H1 (cell line): ENCODE data around the gene HARS2. TPM values are rescaled to one million over a fixed set of nuclear protein-coding genes. Genes with fewer than 3 reads are reported as not detected.
A peak's percentile ranks its signal among the peaks of the same experiment; 100 is the strongest.

Experiments used
- CTCF ChIA-PET: fragments of 300-600 bp; sonication (Branson Sonifier 250); formaldehyde crosslinking; loops from one replicate; lab custom pipeline; 2021; ENCODE audit not compliant: partially characterized antibody; lab: Charles Lee
- POLR2A ChIA-PET: fragments of 300-600 bp; sonication (Branson Sonifier 250); formaldehyde crosslinking; loops from one replicate; lab custom pipeline; 2021; ENCODE audit warnings: inconsistent platforms; ENCODE audit not compliant: partially characterized antibody; lab: Charles Lee
- DNase-seq, 2 experiments: peaks; one replicate each; pipeline versions ENCODE4 v3.0.0 to v3.0.0-alpha.2; 2010 to 2022; ENCODE audit warnings: low spot score in 2 of 2, low read depth in 1 of 2, mixed read lengths in 1 of 2
- FAIRE-seq: peaks from 2 replicates; lab custom pipeline; 2011; peaks lifted over from hg19 to GRCh38; lab: Jason Lieb, UNC
- H2AFZ ChIP-seq: 2 replicates; pipeline ENCODE4 v1.8.1; 2012; ENCODE audit warnings: low read length, inconsistent platforms
- H2AK5ac ChIP-seq: 2 replicates; pipeline ENCODE4 v1.6.1; 2013; ENCODE audit warnings: low read depth, low read length
- H2BK120ac ChIP-seq: replicated peaks from 2 replicates; pipeline ENCODE3; 2013; ENCODE audit warnings: low read depth, low read length, inconsistent platforms
- H2BK12ac ChIP-seq: 2 replicates; pipeline ENCODE4 v1.6.1; 2013; ENCODE audit warnings: low read depth, low read length
- H2BK15ac ChIP-seq: 2 replicates; pipeline ENCODE4 v1.6.1; 2013; ENCODE audit warnings: low read length
- H2BK20ac ChIP-seq: 2 replicates; pipeline ENCODE4 v1.6.1; 2013; ENCODE audit warnings: low read length
- H2BK5ac ChIP-seq: 2 replicates; pipeline ENCODE4 v1.6.1; 2013; ENCODE audit warnings: low read depth, low read length
- H3K14ac ChIP-seq: 2 replicates; pipeline ENCODE4 v1.6.1; 2013; ENCODE audit warnings: inconsistent platforms; ENCODE audit not compliant: insufficient read length
- H3K18ac ChIP-seq: 2 replicates; pipeline ENCODE4 v1.6.1; 2013; ENCODE audit warnings: low read length; ENCODE audit errors: extremely low read depth
- H3K23ac ChIP-seq: 2 replicates; pipeline ENCODE4 v1.6.1; 2013; ENCODE audit warnings: inconsistent platforms; ENCODE audit not compliant: insufficient read length
- H3K23me2 ChIP-seq: 2 replicates; pipeline ENCODE4 v1.6.1; 2013; ENCODE audit warnings: low read depth, low read length
- H3K27ac ChIP-seq: 2 replicates; pipeline ENCODE4 v1.6.1; 2011; ENCODE audit warnings: low read depth, low read length, inconsistent platforms
- H3K27me3 ChIP-seq, 4 experiments: replicated peaks in 1 of 4; 1 replicate in 1 of 4; 2 replicates in 3 of 4; pipeline versions ENCODE4 v1.6.1 to v1.8.1; 2011 to 2013; ENCODE audit warnings: low read length in 3 of 4, mild to moderate bottlenecking in 3 of 4, inconsistent platforms in 2 of 4, mixed read lengths in 2 of 4, moderate library complexity in 1 of 4; ENCODE audit not compliant: control insufficient read depth in 3 of 4, insufficient read depth in 3 of 4; ENCODE audit errors: extremely low read depth in 1 of 4
- H3K36me3 ChIP-seq, 4 experiments: 2 replicates each; pipeline versions ENCODE4 v1.6.1 to v1.8.1; 2011 to 2013; ENCODE audit warnings: mild to moderate bottlenecking in 4 of 4, low read length in 3 of 4, moderate library complexity in 2 of 4, control low read depth in 1 of 4, inconsistent platforms in 1 of 4; ENCODE audit not compliant: insufficient read depth in 4 of 4, control insufficient read depth in 2 of 4
- H3K4ac ChIP-seq: replicated peaks from 2 replicates; pipeline ENCODE3; 2013; ENCODE audit warnings: low read length, low read depth, mixed read lengths, inconsistent platforms; ENCODE audit not compliant: insufficient read length
- H3K4me1 ChIP-seq, 4 experiments: replicated peaks in 1 of 4; 1 replicate in 1 of 4; 2 replicates in 3 of 4; pipeline versions ENCODE4 v1.6.1 to v1.8.1; 2011 to 2013; ENCODE audit warnings: low read length in 3 of 4, inconsistent platforms in 2 of 4, mixed read lengths in 1 of 4; ENCODE audit not compliant: insufficient read depth in 4 of 4, control insufficient read depth in 3 of 4
- H3K4me2 ChIP-seq, 2 experiments: 2 replicates each; pipeline versions ENCODE4 v1.6.1 to v1.8.1; 2011 to 2013; ENCODE audit warnings: low read depth in 2 of 2, low read length in 2 of 2, control low read depth in 1 of 2, inconsistent platforms in 1 of 2, mild to moderate bottlenecking in 1 of 2; ENCODE audit not compliant: insufficient read depth in 1 of 2
- H3K4me3 ChIP-seq, 4 experiments: fragments of 200-600, 300-600 bp in 1 of 4; sonication (generic), shearing (Covaris generic), sonication (Bioruptor Twin) in 1 of 4; 2 replicates each; pipeline versions ENCODE4 v1.5.1 to v1.8.1; 2011 to 2016; ENCODE audit warnings: low read length in 4 of 4, low read depth in 3 of 4, control low read depth in 2 of 4, inconsistent platforms in 2 of 4, mild to moderate bottlenecking in 2 of 4, mixed read lengths in 1 of 4, moderate library complexity in 1 of 4; ENCODE audit not compliant: insufficient read depth in 2 of 4; ENCODE audit errors: extremely low read depth in 1 of 4
- H3K56ac ChIP-seq: replicated peaks from 2 replicates; pipeline ENCODE3; 2013; ENCODE audit warnings: low read depth, mild to moderate bottlenecking, mixed read lengths, low read length, inconsistent platforms; ENCODE audit not compliant: insufficient read length
- H3K79me1 ChIP-seq: 2 replicates; pipeline ENCODE4 v1.6.1; 2013; ENCODE audit warnings: low read depth, low read length, control low read depth
- H3K79me2 ChIP-seq, 2 experiments: 2 replicates each; pipeline versions ENCODE4 v1.6.1 to v1.8.1; 2012 to 2013; ENCODE audit warnings: low read length in 2 of 2, mild to moderate bottlenecking in 2 of 2, inconsistent platforms in 1 of 2; ENCODE audit not compliant: insufficient read depth in 2 of 2, control insufficient read depth in 1 of 2
- H3K9ac ChIP-seq, 4 experiments: replicated peaks in 1 of 4; 1 replicate in 1 of 4; 2 replicates in 3 of 4; pipeline versions ENCODE4 v1.6.1 to v1.8.1; 2011 to 2013; ENCODE audit warnings: low read depth in 3 of 4, low read length in 3 of 4, control low read depth in 2 of 4, mild to moderate bottlenecking in 2 of 4, moderate library complexity in 2 of 4, inconsistent platforms in 1 of 4; ENCODE audit errors: extremely low read depth in 1 of 4
- H3K9me3 ChIP-seq, 2 experiments: 2 replicates each; pipeline versions ENCODE4 v1.6.1 to v1.8.1; 2012 to 2013; ENCODE audit warnings: mild to moderate bottlenecking in 2 of 2, moderate library complexity in 2 of 2, control low read depth in 1 of 2, inconsistent platforms in 1 of 2, low read depth in 1 of 2, low read length in 1 of 2, mixed read lengths in 1 of 2; ENCODE audit not compliant: insufficient read depth in 2 of 2
- H4K20me1 ChIP-seq, 2 experiments: replicated peaks in 1 of 2; 2 replicates each; pipeline versions ENCODE3 to v1.8.1; 2011 to 2013; ENCODE audit warnings: inconsistent platforms in 2 of 2, low read length in 2 of 2, mild to moderate bottlenecking in 1 of 2; ENCODE audit not compliant: insufficient read depth in 2 of 2, control insufficient read depth in 1 of 2
- H4K5ac ChIP-seq: 2 replicates; pipeline ENCODE4 v1.6.1; 2013; ENCODE audit warnings: low read length, low read depth, mixed read lengths, inconsistent platforms; ENCODE audit not compliant: insufficient read length
- H4K8ac ChIP-seq: 2 replicates; pipeline ENCODE4 v1.8.0; 2013; ENCODE audit warnings: mild to moderate bottlenecking, moderate library complexity, low read length, inconsistent platforms; ENCODE audit not compliant: insufficient read depth; ENCODE audit errors: extremely low read depth
- H4K91ac ChIP-seq: replicated peaks from 2 replicates; pipeline ENCODE3; 2013; ENCODE audit warnings: low read length, mixed read lengths, inconsistent platforms; ENCODE audit not compliant: insufficient read length
- EGR1 ChIP-seq: IDR thresholded peaks from 2 replicates; pipeline ENCODE4 v1.6.1; 2011; ENCODE audit warnings: low read depth, low read length, borderline replicate concordance
- FOSL1 ChIP-seq: IDR thresholded peaks from 2 replicates; pipeline ENCODE4 v1.6.1; 2011; ENCODE audit warnings: mild to moderate bottlenecking, low read depth, low read length, moderate library complexity; ENCODE audit not compliant: insufficient read depth
- HDAC2 ChIP-seq, 2 experiments: fragments of 300-600 bp in 1 of 2; sonication (generic) in 1 of 2; IDR thresholded peaks; 2 replicates each; pipeline ENCODE4 v1.6.1; 2011 to 2012; ENCODE audit warnings: low read depth in 2 of 2, low read length in 2 of 2, mild to moderate bottlenecking in 2 of 2, moderate library complexity in 2 of 2, borderline replicate concordance in 1 of 2, inconsistent platforms in 1 of 2
- HDAC6 ChIP-seq: IDR thresholded peaks from one replicate; pipeline ENCODE4 v1.7.1; 2012; ENCODE audit warnings: low read depth, mild to moderate bottlenecking, inconsistent platforms, low read length, moderate library complexity
- JUND ChIP-seq: IDR thresholded peaks from 2 replicates; pipeline ENCODE4 v1.6.1; 2011; ENCODE audit warnings: mild to moderate bottlenecking, improper control_type of control experiment, low read length
- TCF12 ChIP-seq: IDR thresholded peaks from 2 replicates; pipeline ENCODE4 v1.6.1; 2011; ENCODE audit warnings: low read depth, mild to moderate bottlenecking, low read length
- ZNF274 ChIP-seq: IDR thresholded peaks from 2 replicates; pipeline ENCODE4 v1.7.0; 2012; ENCODE audit warnings: low read length, borderline replicate concordance; ENCODE audit errors: extremely low read depth
- WGBS, 2 experiments: shearing (Covaris generic) in 1 of 2; methylation state at CpG; one replicate each; pipeline versions ENCODE4 v1.1.6 to v1.1.7; 2013 to 2015; ENCODE audit warnings: low lambda C conversion rate in 2 of 2, mixed read lengths in 2 of 2, inconsistent platforms in 1 of 2, low coverage in 1 of 2, missing lambda C conversion rate in 1 of 2; ENCODE audit not compliant: insufficient replicate concordance in 2 of 2, insufficient coverage in 1 of 2, insufficient read length in 1 of 2; ENCODE audit errors: extremely low coverage in 1 of 2, missing lambda C conversion rate in 1 of 2; 5-methylcytosine and 5-hydroxymethylcytosine counted together
- polyA plus RNA-seq, 7 experiments: library from polyadenylated mRNA; depleted of rRNA in 3 of 7; stranded (reverse) in 5 of 7; unstranded in 2 of 7; fragments of >200 nt in 5 of 7; fragments of 200-250 nt in 2 of 7; gene quantifications; 1 replicate in 5 of 7; 2 replicates in 1 of 7; 4 replicates in 1 of 7; pipeline versions ENCODE4 v1.2.1 to v1.2.3, GENCODE V29; 2011 to 2013; ENCODE audit warnings: missing spikeins in 2 of 7, mixed read lengths in 2 of 7
- total RNA-seq: library from RNA; stranded (reverse); fragmentation: NEBNext Ultra II Directional; extraction: Animal tissue kit (Norgen Biotek cat#: 25700); gene quantifications from 2 replicates; pipeline ENCODE4 v1.2.1, GENCODE V29; 2021
- TF ChIP-seq, protein P1 (sequence below): IDR thresholded peaks from 2 replicates; pipeline ENCODE4 v1.6.1; 2011; ENCODE audit warnings: low read depth, mild to moderate bottlenecking, low read length; ENCODE audit not compliant: insufficient read depth

The HARS2 gene
- total and polyA plus RNA-seq, 2 of the 8 experiments (the other 6 are each of a cell fraction or from before 2014, with no cell fraction given) = 16.1 to 23.1 TPM

GRCh38 chr5:140710899-140711552, 19.8 kb downstream of the HARS2 start:
- WGBS, 2 experiments = 12% methylated on average over 27 of the region's 27 CpGs; no CpG with 5 or more reads in 1 of the 2 experiments
- Histone ChIP-seq H3K79me1 (no peaks in the 10 kb centered on the region), H2AK5ac (no peak overlapping the region), H2BK12ac (peak overlapping the region; percentile 40; the same call in 1 of the 2 replicates), H3K27ac (no peak overlapping the region), H3K9ac (peak overlapping the region in 2 of 4 experiments; percentile 1 to 28; a peak in 2 of 7 replicates), H4K20me1 (no peaks in the 10 kb centered on the region), H2AFZ (peak overlapping the region; percentile 98), H4K5ac (no peak overlapping the region), H3K9me3 (no peaks in the 10 kb centered on the region), H2BK5ac (no peak overlapping the region), H3K4me2 (peak overlapping the region; percentile 67 to 83), H4K91ac (no peak overlapping the region), H3K23me2 (peaks cover 5% of the 10 kb centered on the region; the same call in 1 of the 2 replicates), H4K8ac (no peak overlapping the region; the same call in 1 of the 2 replicates), H3K4me1 (no peaks in the 10 kb centered on the region), H3K56ac (no peak overlapping the region), H2BK20ac (no peak overlapping the region), H2BK15ac (no peak overlapping the region), H3K79me2 (no peaks in the 10 kb centered on the region), H3K23ac (no peak overlapping the region), H3K14ac (no peak overlapping the region), H3K4me3 (peak overlapping the region; percentile 63 to 78 (median 70)), H3K36me3 (peaks cover 2 to 5% (median 4%) of the 10 kb centered on the region in 4 experiments; a peak in 6 of 8 replicates), H3K4ac (no peak overlapping the region), H2BK120ac (no peak overlapping the region), H3K27me3 (no peaks in the 10 kb centered on the region), H3K18ac (no peak overlapping the region)
- peak; percentile 48 for FAIRE-seq
- DNase-seq = peak; percentile 74 to 85
- ChIA-PET CTCF (interaction anchor here (0.6 to 1.7 kb wide), 5 partner anchors 9 to 151 kb away, joined by 3 to 5 read pairs (median 4); no protein-coding TSS in a partner anchor), POLR2A (interaction anchor here (0.9 to 3.2 kb wide), 13 partner anchors 9 to 163 kb away, joined by 3 to 16 read pairs (median 4); partner anchors contain the start of genes DND1, EIF4EBP3, IK and NDUFA2)
- TF ChIP-seq HDAC6 (no peak), EGR1 (0 out of 2 replicates have a peak, but pooled peaks have one; percentile 22), TCF12 (no peak), ZNF274 (no peak), FOSL1 (no peak), JUND (peak; percentile 81), HDAC2 (IDR thresholded peaks at IDR 0.05; ENCODE audit: borderline replicate concordance in 1 of 2, low read depth in 2 of 2, low read length in 2 of 2) (0 out of 4 replicates have a peak, but pooled peaks of 1 of the 2 experiments have one; percentile 48)
- TF ChIP-seq, protein P1, sequence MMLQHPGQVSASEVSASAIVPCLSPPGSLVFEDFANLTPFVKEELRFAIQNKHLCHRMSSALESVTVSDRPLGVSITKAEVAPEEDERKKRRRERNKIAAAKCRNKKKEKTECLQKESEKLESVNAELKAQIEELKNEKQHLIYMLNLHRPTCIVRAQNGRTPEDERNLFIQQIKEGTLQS = no peak
